ENCODE data around the gene PEX11G.

The PEX11G gene

DNA sequence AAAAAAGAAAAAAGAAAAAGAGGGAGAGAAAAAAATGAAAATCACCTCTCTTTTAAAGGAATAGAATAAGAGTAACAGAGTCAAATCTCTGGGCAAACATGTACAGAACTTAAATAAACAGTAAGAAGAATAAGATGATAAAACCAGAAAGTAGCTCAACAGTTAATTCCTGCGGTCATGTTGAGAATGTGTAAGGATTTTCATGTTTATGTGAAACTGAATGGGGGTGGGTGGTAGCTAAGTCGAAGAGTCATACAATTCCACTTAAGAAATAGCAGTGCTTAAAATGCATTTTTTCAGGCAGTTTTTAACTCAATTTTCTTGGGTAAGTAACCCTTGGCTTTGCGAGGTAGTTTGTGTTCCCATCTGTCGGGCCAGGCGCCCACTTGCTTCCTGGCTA, 60.9 kb downstream of the PEX11G start:
- DNase-seq = no peak

DNA sequence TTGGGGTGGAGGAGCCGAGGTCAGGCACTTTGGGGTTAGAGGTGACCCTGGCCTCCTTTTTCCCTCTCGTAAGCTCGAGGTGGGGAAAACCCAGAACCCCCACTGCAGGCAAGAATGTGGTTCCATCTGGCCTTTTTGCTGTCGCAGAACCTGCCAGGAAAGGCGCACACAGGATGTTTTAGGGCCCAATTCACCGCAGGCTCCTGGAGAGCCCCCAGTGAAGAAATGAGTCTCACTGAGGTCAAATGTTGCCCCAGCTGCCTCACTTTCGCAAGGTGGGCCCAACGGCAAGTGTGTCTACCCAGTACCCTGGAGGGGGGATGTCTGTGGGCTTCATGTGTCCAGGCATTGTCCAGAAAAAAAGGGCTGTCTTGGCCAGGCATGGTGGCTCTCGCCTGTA, 61.8 kb downstream of the PEX11G start:
- DNase-seq = no peak

All from NCI-H510A (cell line).